ENCODE results near the gene PDE2A.

The PDE2A gene

GRCh38 chr11:72543849-72544542 is 130.2 kb downstream of the PDE2A start:
- DNase-seq (ENCODE audit: low read depth) = no peak

GRCh38 chr11:72541257-72541974 is 132.8 kb downstream of the PDE2A start:
- DNase-seq (ENCODE audit: low read depth) = no peak

GRCh38 chr11:72537051-72537450 is 137.2 kb downstream of the PDE2A start:
- DNase-seq (ENCODE audit: low read depth) = no peak

- no peak for DNase-seq (ENCODE audit: low read depth)
These were observed 139.1 kb downstream of the PDE2A start for GRCh38 chr11:72535194-72535547.

GRCh38 chr11:72534371-72535193 is 139.6 kb downstream of the PDE2A start:
- no peak for DNase-seq (ENCODE audit: low read depth)

- no peak for DNase-seq (ENCODE audit: low read depth)
These were observed 145.2 kb downstream of the PDE2A start for GRCh38 chr11:72529068-72529467.

- DNase-seq (ENCODE audit: low read depth) = no peak
These were observed 146.1 kb downstream of the PDE2A start for GRCh38 chr11:72528121-72528520.

All from activated gamma-delta T cell treated with anti-CD3 and anti-CD28 coated beads, Interleukin-2, amount 50 U/mL, for 16 hours (primary cell).